HG03469 (cell line): ENCODE results near the gene CRTAC1.

Source experiments
- ATAC-seq: cut with Tn5 transposase; IDR thresholded peaks from one replicate; pipeline ENCODE4 v1.9.1; 2021; ENCODE audit warnings: mild to moderate bottlenecking, moderate library complexity, moderate number of reproducible peaks; ENCODE audit not compliant: unreplicated experiment

Gene CRTAC1

DNA sequence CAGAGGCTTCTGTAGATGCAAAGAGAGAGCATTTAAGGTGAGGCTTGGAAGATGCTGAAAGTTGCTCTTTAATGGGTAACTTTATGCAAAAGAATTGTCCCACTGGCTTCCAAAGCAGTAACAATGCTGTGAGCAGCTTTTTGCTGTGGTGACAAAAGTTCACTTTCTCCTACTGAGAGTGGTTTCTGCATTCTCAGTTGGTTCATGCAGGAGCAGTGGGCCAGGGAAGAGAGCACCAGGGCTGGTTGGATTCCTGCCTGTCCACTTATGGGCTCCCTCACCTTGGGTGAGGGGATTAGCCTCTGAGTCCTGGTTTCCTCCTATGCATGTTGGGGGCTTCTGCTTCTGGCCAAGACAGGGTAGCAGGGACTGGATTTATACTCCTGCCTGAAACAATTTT, 211.8 kb downstream of the CRTAC1 start:
- ATAC-seq, result no peak

DNA sequence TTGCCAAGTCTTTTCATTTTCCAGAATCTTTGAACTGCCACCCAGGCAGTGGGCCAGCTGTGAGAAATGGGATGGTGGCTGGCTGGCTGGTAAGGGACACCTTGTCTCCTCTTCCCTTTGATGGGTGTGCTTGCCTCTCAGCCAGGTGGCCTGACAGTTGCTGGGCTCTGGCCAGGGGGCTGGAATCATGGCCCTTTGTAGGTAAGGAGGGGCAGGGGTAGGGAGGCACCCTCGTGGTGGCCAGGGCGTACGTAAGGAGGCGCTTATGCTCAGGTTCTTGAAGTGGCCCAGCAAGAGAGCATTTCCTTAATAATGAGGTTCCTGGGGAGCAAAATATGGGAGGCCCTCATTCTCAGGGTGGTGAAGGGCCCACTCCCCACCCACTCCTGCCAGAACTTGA, 213.8 kb downstream of the CRTAC1 start:
- ATAC-seq, result no peak
